Prostate gland (tissue), 2 donors: ENCODE measurements around the gene AGXT.
A peak's percentile ranks its signal among the peaks of the same experiment; 100 is the strongest.

Source experiments
- CTCF ChIP-seq, 4 experiments: fragments of 200-600 bp in 2 of 4; fragments of 450-650 bp in 2 of 4; sonication (generic) in 2 of 4; IDR thresholded peaks; 1 replicate in 3 of 4; 2 replicates in 1 of 4; pipeline ENCODE4 v1.5.1; 2016 to 2019; ENCODE audit warnings: antibody characterized with exemption in 4 of 4, mild to moderate bottlenecking in 2 of 4, moderate library complexity in 2 of 4
- POLR2A ChIP-seq: fragments of 450-650 bp; IDR thresholded peaks from one replicate; pipeline ENCODE4 v1.6.1; 2016; ENCODE audit warnings: antibody characterized with exemption, mild to moderate bottlenecking
- POLR2AphosphoS5 ChIP-seq: sonication (generic); formaldehyde crosslinking; IDR thresholded peaks from one replicate; pipeline ENCODE4 v1.6.1; 2017; ENCODE audit warnings: antibody characterized with exemption

- TF ChIP-seq CTCF (IDR thresholded peaks at IDR 0.05) (peak in 3 of 4 experiments; percentile 52 to 69 (median 67)), POLR2A (no peak), POLR2AphosphoS5 (peak; percentile 33)
These were observed 28.1 kb upstream of the AGXT start for GRCh38 chr2:240840435-240841060.
